GM12892 (cell line): Measurements from ENCODE around the gene RFNG.

Experiments
- DNase-seq: peaks from one replicate; pipeline ENCODE4 v3.0.0; 2011; ENCODE audit not compliant: insufficient read length
- FAIRE-seq: peaks from 2 replicates; lab custom pipeline; 2011; peaks lifted over from hg19 to GRCh38; lab: Jason Lieb, UNC
- POLR2A ChIP-seq: IDR thresholded peaks from 2 replicates; pipeline ENCODE4 v1.6.1; 2011; ENCODE audit warnings: low read depth, low read length, control low read depth
- POLR2AphosphoS5 ChIP-seq: IDR thresholded peaks from 2 replicates; pipeline ENCODE4 v1.6.1; 2011; ENCODE audit warnings: low read depth, low read length, control low read depth
- TAF1 ChIP-seq: IDR thresholded peaks from 2 replicates; pipeline ENCODE4 v1.6.1; 2011; ENCODE audit warnings: low read depth, mild to moderate bottlenecking, control low read depth, low read length, borderline replicate concordance

The RFNG gene

DNA sequence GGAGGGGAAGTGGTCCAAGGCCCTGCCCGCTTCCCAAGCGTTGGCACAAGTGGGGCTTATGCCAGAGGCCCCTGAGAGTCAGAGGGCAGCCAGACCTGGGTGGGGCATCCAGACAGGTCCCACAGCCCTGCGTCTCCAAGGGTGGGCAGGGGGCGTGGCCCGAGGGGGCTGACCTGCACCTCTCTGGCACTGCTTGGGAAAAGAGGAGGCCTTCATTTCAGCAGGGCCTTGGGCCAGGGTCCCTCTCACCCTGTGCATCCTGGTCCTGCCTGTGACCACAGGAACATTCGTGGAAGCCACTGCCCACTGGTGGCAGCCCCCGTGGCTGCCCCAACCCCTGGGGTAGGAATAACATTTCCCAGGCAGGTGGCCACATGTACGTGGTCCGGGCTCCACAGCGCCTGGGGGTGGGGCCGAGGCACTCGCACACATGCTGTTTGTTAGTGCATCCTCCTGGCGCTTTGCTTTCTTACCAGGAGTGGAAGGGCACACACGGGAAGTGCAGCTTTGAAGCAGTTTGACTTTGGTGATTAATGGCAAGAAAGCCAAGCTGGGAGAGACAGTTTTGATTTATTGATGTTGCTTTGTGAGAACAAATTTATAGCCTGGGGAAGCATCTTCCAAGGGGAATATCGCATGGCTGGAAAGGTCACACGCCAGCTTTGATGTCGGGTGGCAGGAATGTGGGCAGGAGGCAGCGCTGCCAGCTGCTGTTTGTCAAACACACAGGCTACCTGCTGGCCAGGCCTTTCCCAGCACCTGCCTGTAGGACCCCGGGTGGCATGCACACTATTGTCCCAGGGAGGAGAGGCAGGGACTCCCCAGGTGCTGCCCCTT lies 33.2 kb downstream of the RFNG start:
- FAIRE-seq (no peak), DNase-seq (no peak)
- TF ChIP-seq POLR2AphosphoS5 (no peak), TAF1 (no peak), POLR2A (no peak)

DNA sequence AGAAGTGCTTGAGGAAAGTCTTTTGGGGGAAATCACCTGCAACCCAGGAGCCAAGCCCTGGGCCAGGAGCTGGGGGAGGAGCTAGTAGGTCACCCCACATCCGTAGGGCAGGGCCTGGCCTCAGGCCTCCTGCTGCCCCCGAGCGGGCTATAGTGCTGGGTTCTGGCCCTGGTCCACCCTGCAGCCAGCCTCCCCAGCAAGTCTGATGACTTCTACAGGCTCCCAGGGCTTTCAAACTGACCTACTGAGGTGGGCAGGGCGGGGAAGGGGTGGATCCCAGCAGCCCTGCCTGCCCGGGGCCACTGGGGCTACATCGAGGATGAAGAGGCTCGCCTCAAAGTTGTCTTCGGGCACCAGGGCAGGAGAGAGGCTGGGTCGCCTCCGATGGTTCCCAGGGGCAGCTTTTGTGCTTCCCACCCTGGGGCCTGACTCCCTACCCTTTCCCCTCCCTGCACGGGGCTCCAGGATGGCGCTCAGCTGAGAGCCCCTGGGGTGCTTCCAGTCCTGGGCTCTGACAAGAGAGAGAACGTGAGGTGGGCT lies 33.9 kb downstream of the RFNG start:
- TF ChIP-seq POLR2A (no peak), POLR2AphosphoS5 (no peak; the same call in 1 of the 2 replicates), TAF1 (no peak)
- FAIRE-seq: no peak
- no peak for DNase-seq

DNA sequence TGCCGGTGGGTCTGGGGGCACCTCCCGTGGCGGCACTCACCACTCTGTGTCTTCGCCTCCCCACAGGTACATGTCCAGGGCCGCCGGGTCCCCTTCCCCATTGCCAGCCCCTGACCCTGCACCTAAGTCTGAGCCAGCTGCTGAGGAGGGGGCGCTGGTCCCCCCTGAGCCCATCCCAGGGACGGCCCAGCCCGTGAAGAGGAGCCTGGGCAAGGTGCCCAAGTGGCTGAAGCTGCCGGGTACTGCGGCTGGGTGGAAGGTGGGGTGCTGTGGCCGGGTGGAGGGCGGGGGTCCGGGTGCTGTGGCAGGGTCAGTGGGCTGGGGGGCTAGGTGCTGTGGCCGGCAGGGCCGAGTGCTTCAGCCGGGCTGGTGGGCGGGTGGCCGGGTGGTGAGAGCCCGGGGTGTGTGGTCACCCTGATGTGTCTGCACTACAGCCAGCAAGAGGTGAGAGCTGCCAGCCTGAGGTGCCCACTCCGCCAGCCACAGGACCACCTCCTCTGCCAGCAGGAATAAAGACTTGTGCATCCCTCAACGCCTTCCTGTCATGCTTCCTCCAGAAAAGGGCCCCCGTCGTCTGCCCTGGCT lies 34.6 kb downstream of the RFNG start:
- FAIRE-seq (no peak), DNase-seq (no peak)
- TF ChIP-seq TAF1 (no peak), POLR2AphosphoS5 (no peak), POLR2A (no peak)

DNA sequence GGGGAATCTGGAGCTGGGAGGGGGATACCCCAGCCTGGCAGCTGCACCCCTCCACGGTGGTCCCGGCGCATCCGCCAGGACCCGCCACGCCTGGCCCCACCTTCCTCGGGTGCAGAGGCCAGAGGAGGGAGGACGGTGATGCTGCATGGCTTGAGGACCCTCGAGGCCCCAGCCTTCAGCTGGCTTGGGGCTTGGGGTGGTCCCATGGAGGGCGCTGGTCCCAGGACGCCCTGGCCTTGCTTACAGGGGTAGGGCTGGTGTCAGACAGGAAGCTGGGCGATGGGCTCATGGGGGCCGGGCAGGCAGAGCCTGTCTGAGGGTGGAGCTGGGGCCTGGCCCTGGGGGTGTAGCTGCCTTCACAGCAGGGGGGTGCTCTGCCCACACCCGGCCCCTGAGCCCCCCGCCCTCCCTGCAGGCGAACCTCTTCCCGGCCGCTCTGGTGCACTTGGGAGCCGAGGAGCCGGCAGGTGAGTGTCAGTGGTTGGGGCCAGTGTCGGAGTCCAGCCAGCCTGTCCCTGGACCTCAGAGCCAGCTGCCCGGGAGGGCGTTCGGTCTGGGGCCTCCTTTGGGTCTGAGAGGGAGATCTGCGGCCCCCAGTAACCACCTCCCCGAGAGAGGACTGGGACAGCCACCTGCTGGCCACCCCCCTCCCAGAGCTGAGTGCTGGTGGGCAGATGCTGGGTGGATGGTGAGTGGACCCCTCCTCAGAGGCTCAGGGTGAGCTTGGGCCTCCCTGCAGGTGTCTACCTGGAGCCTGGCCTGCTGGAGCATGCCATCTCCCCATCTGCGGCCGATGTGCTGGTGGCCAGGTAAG lies 35.3 kb downstream of the RFNG start:
- FAIRE-seq (no peak), DNase-seq (no peak)
- TF ChIP-seq POLR2AphosphoS5 (no peak), TAF1 (no peak), POLR2A (no peak)

DNA sequence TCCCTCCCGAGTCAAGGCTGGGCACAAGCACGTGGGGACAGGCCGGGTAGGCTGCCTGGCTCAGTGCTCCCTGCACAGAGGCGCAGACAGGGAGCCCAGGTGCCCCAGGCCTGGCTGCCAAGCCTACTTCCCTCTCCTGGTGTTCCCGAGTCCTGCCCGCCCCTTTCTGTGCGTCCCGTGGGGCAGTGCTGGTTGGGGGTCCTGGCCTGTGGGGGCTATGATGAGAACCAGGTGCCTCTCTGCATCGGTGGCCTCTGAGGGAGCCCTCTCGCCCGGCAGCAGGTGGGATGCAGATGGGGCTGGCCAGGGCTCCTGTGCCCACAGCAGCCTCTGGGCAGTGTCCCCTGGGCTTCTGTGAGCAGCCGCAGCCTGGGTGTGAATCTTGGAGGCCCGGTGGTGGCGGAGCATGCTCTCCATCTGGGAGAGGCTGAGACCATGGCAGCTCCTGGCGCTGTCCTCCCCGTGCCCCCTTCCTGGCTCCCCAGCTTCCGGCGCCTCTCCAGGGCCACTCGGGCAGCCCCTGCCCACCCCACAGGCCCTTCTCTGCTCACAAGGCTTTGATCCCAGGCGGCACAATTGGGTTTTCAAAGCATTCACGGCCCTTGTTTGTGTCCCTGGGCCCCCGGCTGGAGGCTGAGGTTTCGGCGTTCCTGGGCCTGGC lies 36.2 kb downstream of the RFNG start:
- FAIRE-seq (no peak), DNase-seq (no peak)
- no peak for TF ChIP-seq POLR2AphosphoS5

DNA sequence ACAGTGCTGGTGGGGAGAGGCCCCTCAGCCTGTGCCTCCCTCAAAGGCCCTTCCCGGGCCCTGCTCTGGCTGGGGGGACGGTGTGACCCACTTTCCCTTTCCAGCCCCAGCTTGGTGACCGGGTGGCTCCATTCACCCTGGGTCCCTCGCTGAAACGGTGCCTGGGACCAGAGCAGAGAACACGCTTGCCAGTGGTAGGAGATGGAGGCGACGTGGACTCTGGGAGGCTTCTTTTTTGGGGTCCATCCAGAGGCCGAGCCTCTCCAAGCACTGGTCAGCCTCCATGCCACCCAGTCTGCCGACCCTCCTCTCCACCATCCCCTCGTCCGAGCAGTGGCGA lies 36.7 kb downstream of the RFNG start:
- TF ChIP-seq TAF1 (no peak), POLR2AphosphoS5 (no peak), POLR2A (no peak)
- FAIRE-seq: no peak
- no peak for DNase-seq

DNA sequence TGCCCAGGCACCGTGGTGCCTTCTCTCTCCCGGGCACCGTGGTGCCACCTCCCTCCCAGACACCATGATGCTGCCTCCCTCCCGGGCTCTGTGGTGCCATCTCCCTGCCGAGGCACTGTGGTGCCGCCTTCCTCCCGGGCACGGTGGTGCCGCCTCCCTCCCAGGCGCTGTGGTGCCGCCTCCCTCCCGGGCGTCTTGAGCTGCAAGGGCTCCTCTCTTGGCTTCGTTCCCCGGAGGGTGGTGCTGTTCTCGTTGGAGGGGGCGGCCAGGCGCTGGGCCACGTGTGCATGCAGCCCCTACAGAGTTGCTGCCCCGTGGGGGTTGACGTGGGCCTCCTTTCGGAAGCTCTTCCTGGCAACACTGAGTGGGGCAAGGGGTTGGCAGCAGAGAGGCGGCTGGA lies 37.2 kb downstream of the RFNG start:
- TF ChIP-seq TAF1 (no peak), POLR2A (no peak), POLR2AphosphoS5 (no peak)
- FAIRE-seq (no peak), DNase-seq (no peak)

DNA sequence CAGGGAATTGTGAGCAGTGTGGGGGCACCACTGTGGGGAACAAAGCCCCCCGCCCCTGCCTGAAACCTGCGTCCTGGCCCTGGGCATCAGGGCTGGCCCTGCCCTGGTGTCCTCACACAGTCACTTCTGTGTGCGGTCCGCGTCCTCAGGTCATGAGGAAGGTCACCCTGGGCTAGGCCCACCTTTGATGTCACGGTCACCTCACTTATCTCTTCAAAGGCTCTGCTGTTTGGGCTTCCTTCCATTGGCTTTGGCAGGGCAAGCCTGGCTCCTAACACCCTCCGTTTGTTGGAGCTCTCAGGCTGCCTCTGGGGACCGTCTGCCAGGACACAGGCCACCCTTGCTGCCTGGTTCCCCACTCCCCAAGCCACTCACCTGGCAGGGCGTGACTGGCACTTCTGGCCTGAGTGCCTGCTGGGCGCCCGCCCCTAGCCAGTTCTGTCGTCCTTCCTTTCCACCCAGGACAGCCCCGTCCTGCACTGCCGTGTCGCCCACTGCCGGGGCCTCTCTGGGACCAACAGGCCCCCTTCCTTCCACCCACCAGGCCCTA lies 37.8 kb downstream of the RFNG start:
- FAIRE-seq: no peak
- TF ChIP-seq TAF1 (no peak), POLR2AphosphoS5 (no peak), POLR2A (no peak)
- DNase-seq: no peak

DNA sequence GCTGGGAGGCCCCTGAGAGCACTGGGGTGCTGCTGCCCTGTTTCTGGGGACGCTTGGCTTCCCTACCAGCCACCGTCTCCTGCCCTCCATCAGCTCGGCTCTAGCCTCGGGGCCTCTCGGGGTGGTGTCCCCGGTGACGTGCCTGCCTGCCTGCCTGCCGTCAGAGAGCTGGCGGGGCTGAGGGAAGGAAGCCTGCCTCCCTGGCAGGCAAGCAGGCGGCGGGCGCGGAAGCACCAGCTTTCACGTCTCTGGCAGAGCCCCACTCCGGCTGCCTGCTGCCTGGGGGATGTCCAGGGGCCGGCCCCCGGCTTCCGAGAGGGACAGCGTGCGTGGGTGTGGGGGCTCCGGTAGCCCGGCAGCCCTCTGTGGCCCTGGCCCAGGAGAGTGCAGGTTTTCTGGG lies 38.3 kb downstream of the RFNG start:
- TF ChIP-seq TAF1 (no peak), POLR2A (no peak), POLR2AphosphoS5 (no peak)
- FAIRE-seq (no peak), DNase-seq (no peak)

DNA sequence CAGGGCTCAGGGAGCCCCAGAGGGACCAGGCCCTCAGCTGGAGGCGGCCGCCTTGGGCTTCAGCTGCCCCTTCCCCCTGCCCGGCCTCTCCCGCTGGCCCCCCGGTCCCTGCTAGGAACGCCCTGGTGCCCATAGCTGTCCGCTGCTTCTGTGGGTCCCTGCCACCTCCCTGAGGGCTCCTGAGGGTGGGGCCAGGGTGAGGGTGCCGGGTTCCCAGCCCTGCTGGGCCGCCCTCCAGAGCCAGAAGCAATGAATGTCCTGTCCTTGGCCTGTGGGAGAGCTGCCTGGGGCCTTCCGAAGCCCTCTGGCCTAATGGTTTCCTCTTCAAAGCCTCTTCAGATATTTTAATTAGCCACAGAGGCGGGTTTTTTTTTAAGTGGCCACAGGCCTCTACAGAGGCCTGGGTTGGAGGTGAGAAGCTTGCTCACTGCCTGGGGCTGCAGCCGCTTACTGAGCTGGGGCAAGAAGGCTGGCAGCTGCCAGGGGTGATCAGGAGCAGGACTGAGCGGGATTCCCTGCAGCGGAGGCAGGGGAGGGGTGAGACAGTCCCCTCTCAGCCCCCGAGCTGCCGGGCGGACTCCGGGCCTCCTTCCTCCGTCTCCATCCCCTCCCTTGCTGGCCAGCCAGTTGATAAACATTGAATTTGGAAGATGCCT lies 38.8 kb downstream of the RFNG start:
- DNase-seq: no peak
- TF ChIP-seq POLR2AphosphoS5: no peak
- no peak for FAIRE-seq
